ENCODE data around the gene BLMH.

- TF ChIP-seq CTCF (IDR thresholded peaks at IDR 0.05; ENCODE audit: low read length) (no peak), EZH2 (optimal IDR thresholded peaks at IDR 0.05; ENCODE audit: low read depth, low read length) (no peak)
Observed at GRCh38 chr17:30246460-30246859, 45.3 kb downstream of the BLMH start.
